Suprapubic skin (tissue), 4 donors: ENCODE data around the gene RMDN2.
"Not testable (repeated sequence)": the region's sequence is repeated elsewhere in the genome, so short reads cannot be mapped to it uniquely, and the experiment has no call there.

ENCODE experiments used
- EP300 ChIP-seq: sonication (generic); formaldehyde crosslinking; IDR thresholded peaks from one replicate; pipeline ENCODE4 v1.6.1; 2017; ENCODE audit warnings: antibody characterized with exemption
- POLR2A ChIP-seq, 2 donors: fragments of 450-650 bp; IDR thresholded peaks; one replicate each; pipeline ENCODE4 v1.6.1; 2017; ENCODE audit warnings: antibody characterized with exemption in 2 of 2, mild to moderate bottlenecking in 2 of 2, moderate library complexity in 2 of 2
- POLR2AphosphoS5 ChIP-seq, 3 donors: sonication (generic); formaldehyde crosslinking; IDR thresholded peaks; one replicate each; pipeline ENCODE4 v1.6.1; 2017; ENCODE audit warnings: antibody characterized with exemption in 3 of 3
- TF ChIP-seq, protein P1 (sequence below), 2 donors: fragments of 200-600 bp in 1 of 2; fragments of 450-650 bp in 1 of 2; sonication (generic) in 1 of 2; IDR thresholded peaks; one replicate each; pipeline ENCODE4 v1.5.1; 2016 to 2019; ENCODE audit warnings: antibody characterized with exemption in 2 of 2, mild to moderate bottlenecking in 1 of 2, moderate library complexity in 1 of 2

DNA sequence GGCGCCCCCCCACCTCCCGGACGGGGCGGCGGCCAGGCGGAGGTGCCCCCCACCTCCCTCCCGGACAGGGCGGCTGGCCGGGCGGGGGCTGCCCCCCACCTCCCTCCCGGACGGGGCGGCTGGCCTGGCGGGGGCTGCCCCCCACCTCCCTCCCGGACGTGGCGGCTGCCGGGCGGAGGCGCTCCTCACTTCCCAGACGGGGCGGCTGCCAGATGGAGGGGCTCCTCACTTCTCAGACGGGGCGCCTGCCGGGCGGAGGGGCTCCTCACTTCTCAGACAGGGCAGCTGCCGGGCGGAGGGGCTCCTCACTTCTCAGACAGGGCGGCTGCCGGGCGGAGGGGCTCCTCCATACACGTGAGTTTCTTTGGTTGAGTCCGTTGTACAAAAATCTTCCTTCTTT is 38.8 kb downstream of the RMDN2 start:
- TF ChIP-seq, protein P1, sequence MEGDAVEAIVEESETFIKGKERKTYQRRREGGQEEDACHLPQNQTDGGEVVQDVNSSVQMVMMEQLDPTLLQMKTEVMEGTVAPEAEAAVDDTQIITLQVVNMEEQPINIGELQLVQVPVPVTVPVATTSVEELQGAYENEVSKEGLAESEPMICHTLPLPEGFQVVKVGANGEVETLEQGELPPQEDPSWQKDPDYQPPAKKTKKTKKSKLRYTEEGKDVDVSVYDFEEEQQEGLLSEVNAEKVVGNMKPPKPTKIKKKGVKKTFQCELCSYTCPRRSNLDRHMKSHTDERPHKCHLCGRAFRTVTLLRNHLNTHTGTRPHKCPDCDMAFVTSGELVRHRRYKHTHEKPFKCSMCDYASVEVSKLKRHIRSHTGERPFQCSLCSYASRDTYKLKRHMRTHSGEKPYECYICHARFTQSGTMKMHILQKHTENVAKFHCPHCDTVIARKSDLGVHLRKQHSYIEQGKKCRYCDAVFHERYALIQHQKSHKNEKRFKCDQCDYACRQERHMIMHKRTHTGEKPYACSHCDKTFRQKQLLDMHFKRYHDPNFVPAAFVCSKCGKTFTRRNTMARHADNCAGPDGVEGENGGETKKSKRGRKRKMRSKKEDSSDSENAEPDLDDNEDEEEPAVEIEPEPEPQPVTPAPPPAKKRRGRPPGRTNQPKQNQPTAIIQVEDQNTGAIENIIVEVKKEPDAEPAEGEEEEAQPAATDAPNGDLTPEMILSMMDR (IDR thresholded peaks at IDR 0.05) = not testable (repeated sequence)
- not testable (repeated sequence) for TF ChIP-seq POLR2AphosphoS5 (IDR thresholded peaks at IDR 0.05); POLR2A (IDR thresholded peaks at IDR 0.05); EP300
